Epithelial cell of esophagus (primary cell): ENCODE data around the gene POFUT2.
"Not testable (repeated sequence)": the region's sequence is repeated elsewhere in the genome, so short reads cannot be mapped to it uniquely, and the experiment has no call there.

Experiments used
- DNase-seq: peaks from one replicate; pipeline ENCODE4 v3.0.0; 2010; ENCODE audit warnings: low read depth
- H3K4me3 ChIP-seq: 2 replicates; pipeline ENCODE4 v1.5.1; 2011; ENCODE audit warnings: mild to moderate bottlenecking, low read length, control low read depth
- TF ChIP-seq, protein P1 (sequence below): IDR thresholded peaks from 2 replicates; pipeline ENCODE4 v1.5.1; 2011; ENCODE audit warnings: low read depth, mild to moderate bottlenecking, low read length, control low read depth, inconsistent platforms; ENCODE audit not compliant: insufficient read depth; ENCODE audit errors: missing control alignments

POFUT2 gene

GRCh38 chr21:45309069-45309986 is 21.6 kb upstream of the POFUT2 start:
- peak; percentile 34 for DNase-seq
- TF ChIP-seq, protein P1, sequence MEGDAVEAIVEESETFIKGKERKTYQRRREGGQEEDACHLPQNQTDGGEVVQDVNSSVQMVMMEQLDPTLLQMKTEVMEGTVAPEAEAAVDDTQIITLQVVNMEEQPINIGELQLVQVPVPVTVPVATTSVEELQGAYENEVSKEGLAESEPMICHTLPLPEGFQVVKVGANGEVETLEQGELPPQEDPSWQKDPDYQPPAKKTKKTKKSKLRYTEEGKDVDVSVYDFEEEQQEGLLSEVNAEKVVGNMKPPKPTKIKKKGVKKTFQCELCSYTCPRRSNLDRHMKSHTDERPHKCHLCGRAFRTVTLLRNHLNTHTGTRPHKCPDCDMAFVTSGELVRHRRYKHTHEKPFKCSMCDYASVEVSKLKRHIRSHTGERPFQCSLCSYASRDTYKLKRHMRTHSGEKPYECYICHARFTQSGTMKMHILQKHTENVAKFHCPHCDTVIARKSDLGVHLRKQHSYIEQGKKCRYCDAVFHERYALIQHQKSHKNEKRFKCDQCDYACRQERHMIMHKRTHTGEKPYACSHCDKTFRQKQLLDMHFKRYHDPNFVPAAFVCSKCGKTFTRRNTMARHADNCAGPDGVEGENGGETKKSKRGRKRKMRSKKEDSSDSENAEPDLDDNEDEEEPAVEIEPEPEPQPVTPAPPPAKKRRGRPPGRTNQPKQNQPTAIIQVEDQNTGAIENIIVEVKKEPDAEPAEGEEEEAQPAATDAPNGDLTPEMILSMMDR: peak; percentile 51
- H3K4me3 ChIP-seq: no peak overlapping the region

DNA sequence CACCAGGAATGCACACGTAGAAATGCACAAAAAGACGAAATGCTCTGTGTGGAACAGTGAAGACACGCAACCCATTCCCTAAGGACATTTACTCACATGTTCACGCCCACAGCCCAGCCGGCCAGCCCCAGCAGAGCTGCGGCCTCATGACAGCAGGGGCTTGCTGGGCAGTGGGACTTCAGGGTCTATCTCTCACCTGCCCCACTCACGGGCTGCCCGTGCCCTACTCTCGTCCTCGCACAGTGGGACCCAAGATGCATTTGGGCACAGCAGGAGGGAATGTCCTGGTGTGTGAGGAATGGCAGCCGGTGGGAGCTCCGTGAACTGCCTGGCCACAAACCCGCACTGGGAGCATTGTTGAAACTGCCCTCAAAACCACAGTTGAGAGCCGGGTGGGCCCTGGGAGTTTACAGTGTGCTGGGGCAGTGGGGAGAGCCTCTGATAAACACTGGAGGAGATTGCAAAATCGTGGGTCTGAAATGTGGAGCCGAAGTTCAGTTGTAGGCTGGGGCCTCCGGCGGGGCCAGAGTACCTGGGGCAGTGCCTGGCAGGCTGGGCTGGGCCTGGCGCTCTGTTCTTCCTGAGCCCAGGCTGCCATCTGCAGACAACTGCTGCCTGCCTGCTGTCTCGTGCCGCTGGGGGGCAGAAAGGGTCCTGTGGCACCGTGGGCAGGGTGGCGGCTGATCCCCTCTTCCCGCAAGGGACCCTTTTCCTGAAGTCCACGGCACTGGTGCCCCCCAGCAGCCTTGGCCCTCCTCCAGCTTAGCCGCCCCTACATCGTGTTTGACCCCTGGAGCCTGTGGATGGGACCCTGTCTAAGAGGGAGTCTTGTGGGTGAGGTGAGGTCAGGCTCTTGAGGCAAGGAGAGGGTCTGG is 20.7 kb upstream of the POFUT2 start:
- DNase-seq: no peak
- TF ChIP-seq, protein P1: no peak

GRCh38 chr21:45307597-45308158 is 20.0 kb upstream of the POFUT2 start:
- not testable (repeated sequence) for DNase-seq, H3K4me3 ChIP-seq

More for the DNA sequence above, 20.7 kb upstream of the POFUT2 start:
- H3K4me3 ChIP-seq: no peak overlapping the region

DNA sequence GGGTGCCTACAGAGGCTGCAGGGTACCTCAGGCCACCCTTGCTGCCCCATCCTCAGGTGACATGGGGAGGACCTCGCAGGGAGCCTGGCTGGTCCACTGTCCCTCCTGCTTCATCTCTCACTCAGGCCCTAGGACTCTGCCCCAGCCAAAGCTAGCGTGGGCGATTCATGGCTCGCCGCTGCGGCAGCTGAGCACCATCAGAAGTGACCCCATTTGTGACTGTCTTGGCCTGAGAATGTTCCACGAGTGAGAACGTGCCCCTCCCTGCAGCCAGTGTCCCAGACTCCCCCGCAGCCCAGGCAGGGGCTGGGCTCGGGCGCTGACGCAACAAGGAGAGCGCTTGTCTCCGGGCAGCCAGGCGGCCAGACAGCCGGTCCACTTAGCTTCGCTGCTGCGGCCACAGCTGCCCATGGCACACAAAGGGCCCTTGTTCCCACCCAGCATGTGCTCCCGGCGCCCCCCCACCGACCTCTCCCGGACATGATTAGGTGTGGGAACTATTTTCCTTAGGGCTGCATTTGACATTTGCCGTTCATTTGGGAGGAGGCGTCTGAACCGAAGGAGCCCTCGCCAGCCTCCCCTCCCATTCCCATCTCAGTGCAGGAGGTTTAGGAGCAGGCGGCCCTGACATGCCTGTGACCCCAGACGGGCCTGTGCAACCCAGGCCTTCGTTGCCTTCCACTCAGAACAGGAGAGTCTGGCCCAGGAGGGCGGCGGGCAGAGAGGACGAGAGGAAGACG is 19.3 kb upstream of the POFUT2 start:
- no peak for DNase-seq
- TF ChIP-seq, protein P1: no peak
- H3K4me3 ChIP-seq: no peak overlapping the region

DNA sequence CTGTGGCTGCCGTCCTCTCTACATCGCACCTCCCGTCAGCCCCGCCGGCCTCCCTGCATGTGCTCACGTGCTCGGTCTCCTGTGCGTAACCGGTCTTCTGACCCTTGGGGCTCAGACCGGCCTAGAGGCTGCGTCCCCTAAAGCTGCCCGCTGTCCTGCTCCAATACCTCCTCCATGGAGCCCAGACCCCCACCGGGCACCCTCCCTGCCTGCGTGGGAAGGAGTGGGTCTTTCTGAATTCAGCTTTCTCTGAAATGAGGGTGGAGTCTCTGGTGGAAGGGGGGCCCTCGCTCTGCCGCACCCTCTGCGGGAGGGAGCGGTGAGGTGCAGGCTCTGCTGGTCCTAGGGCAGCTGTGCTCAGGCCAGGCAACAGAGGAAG is 18.7 kb upstream of the POFUT2 start:
- H3K4me3 ChIP-seq: no peak overlapping the region
- DNase-seq: no peak
- TF ChIP-seq, protein P1: no peak

DNA sequence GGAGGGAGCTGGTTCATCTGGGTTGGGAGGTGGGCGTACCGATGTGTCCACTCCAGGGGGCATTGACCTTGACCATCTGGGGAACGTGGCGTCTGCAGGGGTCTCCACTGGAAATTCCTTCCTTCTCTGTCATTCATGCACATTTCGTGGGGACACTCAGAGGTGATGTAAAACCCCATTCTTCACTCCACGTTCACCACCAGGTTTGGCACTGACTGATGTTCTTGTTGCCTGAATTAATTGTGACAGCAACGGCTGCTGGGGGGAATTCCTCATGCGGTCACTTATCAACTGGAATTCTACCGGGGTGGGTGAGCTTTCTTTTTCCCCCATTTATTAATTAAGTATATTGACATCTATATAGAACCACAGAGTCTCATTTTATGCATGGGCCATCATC is 18.1 kb upstream of the POFUT2 start:
- TF ChIP-seq, protein P1: no peak
- DNase-seq: no peak
- no peak overlapping the region for H3K4me3 ChIP-seq
